A549 (cell line): ENCODE data around the gene TNRC6B.

Experiments used
- BCL3 ChIP-seq: fragments of >200 bp; sonication (Bioruptor Twin); formaldehyde crosslinking; IDR thresholded peaks from 3 replicates; pipeline ENCODE4 v1.6.1; 2016
- HDAC2 ChIP-seq: fragments of 200-600 bp; sonication (generic); IDR thresholded peaks from 2 replicates; pipeline ENCODE4 v1.6.1; 2016
- MAFK ChIP-seq: fragments of 450-650 bp; IDR thresholded peaks from 2 replicates; pipeline ENCODE4 v1.6.1; 2014; ENCODE audit not compliant: partially characterized antibody
- MAZ ChIP-seq: fragments of 150-350 bp; IDR thresholded peaks from 2 replicates; pipeline ENCODE4 v1.6.1; 2014; ENCODE audit warnings: antibody characterized with exemption, low read depth, low read length, borderline replicate concordance
- PBX3 ChIP-seq: IDR thresholded peaks from 2 replicates; pipeline ENCODE4 v1.6.1; 2012
- PHF8 ChIP-seq: fragments of 200-600 bp; sonication (generic); IDR thresholded peaks from 2 replicates; pipeline ENCODE4 v1.6.1; 2016; ENCODE audit warnings: low read depth, mild to moderate bottlenecking, antibody characterized with exemption, moderate library complexity, borderline replicate concordance
- POLR2A ChIP-seq: IDR thresholded peaks from 2 replicates; pipeline ENCODE4 v1.6.1; 2012; ENCODE audit warnings: mild to moderate bottlenecking, low read length
- REST ChIP-seq: fragments of 200-600 bp; sonication (generic); IDR thresholded peaks from 2 replicates; pipeline ENCODE4 v1.6.1; 2016; ENCODE audit warnings: antibody characterized with exemption, mild to moderate bottlenecking, moderate library complexity
- SREBF2 ChIP-seq: fragments of 450-650 bp; IDR thresholded peaks from 2 replicates; pipeline ENCODE4 v1.6.1; 2014; ENCODE audit warnings: mild to moderate bottlenecking, moderate library complexity
- TP53 ChIP-seq: fragments of 250-450 bp; sonication (Bioruptor Pico); IDR thresholded peaks from 2 replicates; pipeline ENCODE4 v1.5.0; 2021; ENCODE audit warnings: mild to moderate bottlenecking, moderate library complexity
- TF ChIP-seq, protein P1 (sequence below): fragments of >200 bp; sonication (Bioruptor Twin); formaldehyde crosslinking; IDR thresholded peaks from 3 replicates; pipeline ENCODE4 v1.5.1; 2016

- TF ChIP-seq, protein P1, sequence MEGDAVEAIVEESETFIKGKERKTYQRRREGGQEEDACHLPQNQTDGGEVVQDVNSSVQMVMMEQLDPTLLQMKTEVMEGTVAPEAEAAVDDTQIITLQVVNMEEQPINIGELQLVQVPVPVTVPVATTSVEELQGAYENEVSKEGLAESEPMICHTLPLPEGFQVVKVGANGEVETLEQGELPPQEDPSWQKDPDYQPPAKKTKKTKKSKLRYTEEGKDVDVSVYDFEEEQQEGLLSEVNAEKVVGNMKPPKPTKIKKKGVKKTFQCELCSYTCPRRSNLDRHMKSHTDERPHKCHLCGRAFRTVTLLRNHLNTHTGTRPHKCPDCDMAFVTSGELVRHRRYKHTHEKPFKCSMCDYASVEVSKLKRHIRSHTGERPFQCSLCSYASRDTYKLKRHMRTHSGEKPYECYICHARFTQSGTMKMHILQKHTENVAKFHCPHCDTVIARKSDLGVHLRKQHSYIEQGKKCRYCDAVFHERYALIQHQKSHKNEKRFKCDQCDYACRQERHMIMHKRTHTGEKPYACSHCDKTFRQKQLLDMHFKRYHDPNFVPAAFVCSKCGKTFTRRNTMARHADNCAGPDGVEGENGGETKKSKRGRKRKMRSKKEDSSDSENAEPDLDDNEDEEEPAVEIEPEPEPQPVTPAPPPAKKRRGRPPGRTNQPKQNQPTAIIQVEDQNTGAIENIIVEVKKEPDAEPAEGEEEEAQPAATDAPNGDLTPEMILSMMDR, result no peak
- TF ChIP-seq HDAC2 (no peak), MAZ (no peak), PBX3 (no peak), REST (no peak), SREBF2 (no peak), MAFK (no peak), PHF8 (no peak), POLR2A (no peak), BCL3 (no peak), TP53 (CRISPR knock-in tag) (no peak)
These were observed 206.2 kb downstream of the TNRC6B start for GRCh38 chr22:40383905-40384304.
